HepG2 (cell line): ENCODE data around the gene SLCO4A1. TPM values are rescaled to one million over a fixed set of nuclear protein-coding genes. Genes with fewer than 3 reads are reported as not detected.

Experiments used
- ADNP ChIP-seq: sonication (generic); formaldehyde crosslinking; IDR thresholded peaks from 2 replicates; pipeline ENCODE4 v1.4.0; 2020; ENCODE audit warnings: missing genetic modification reagents
- AGO2 ChIP-seq: fragments of 200-400 bp; formaldehyde crosslinking; optimal IDR thresholded peaks from 2 replicates; pipeline ENCODE3; 2017; ENCODE audit warnings: mild to moderate bottlenecking, low read depth, low read length, moderate library complexity
- CBX1 ChIP-seq: IDR thresholded peaks from one replicate; pipeline ENCODE4 v1.6.1; 2016; ENCODE audit warnings: antibody characterized with exemption, low read depth
- KDM1A ChIP-seq: IDR thresholded peaks from 2 replicates; pipeline ENCODE4 v1.6.1; 2016; ENCODE audit warnings: missing compliant biosample characterization
- LBX2 ChIP-seq: sonication (generic); formaldehyde crosslinking; IDR thresholded peaks from 2 replicates; pipeline ENCODE4 v1.5.0; 2020; ENCODE audit warnings: missing genetic modification reagents, mild to moderate bottlenecking, borderline replicate concordance
- MATR3 ChIP-seq: sonication (generic); formaldehyde crosslinking; IDR thresholded peaks from 2 replicates; pipeline ENCODE4 v1.4.0; 2020; ENCODE audit warnings: missing genetic modification reagents
- NFE2L1 ChIP-seq: sonication (generic); formaldehyde crosslinking; IDR thresholded peaks from 2 replicates; pipeline ENCODE4 v1.4.0; 2020; ENCODE audit warnings: missing genetic modification reagents, mild to moderate bottlenecking, borderline replicate concordance
- NR3C1 ChIP-seq: sonication (generic); formaldehyde crosslinking; IDR thresholded peaks from 2 replicates; pipeline ENCODE4 v1.4.0; 2020; ENCODE audit warnings: missing genetic modification reagents
- NRL ChIP-seq: sonication (generic); formaldehyde crosslinking; IDR thresholded peaks from 2 replicates; pipeline ENCODE4 v1.5.0; 2020; ENCODE audit warnings: missing genetic modification reagents, mild to moderate bottlenecking, moderate library complexity, borderline replicate concordance
- PHF20 ChIP-seq: sonication (generic); formaldehyde crosslinking; IDR thresholded peaks from 2 replicates; pipeline ENCODE4 v1.5.0; 2020; ENCODE audit warnings: mild to moderate bottlenecking, missing genetic modification reagents
- POGK ChIP-seq: sonication (generic); formaldehyde crosslinking; conservative IDR thresholded peaks from 2 replicates; pipeline ENCODE4 v1.8.0; 2022; ENCODE audit warnings: mild to moderate bottlenecking, moderate library complexity, missing genetic modification reagents
- PTBP1 ChIP-seq: fragments of 200-400 bp; formaldehyde crosslinking; IDR thresholded peaks from 2 replicates; pipeline ENCODE4 v1.6.1; 2018; ENCODE audit warnings: low read length, low read depth; ENCODE audit not compliant: poor library complexity, severe bottlenecking
- RXRB ChIP-seq: IDR thresholded peaks from 2 replicates; pipeline ENCODE4 v1.6.1; 2016; ENCODE audit warnings: borderline replicate concordance, missing genetic modification reagents, missing compliant biosample characterization
- SP5 ChIP-seq: IDR thresholded peaks from 2 replicates; pipeline ENCODE4 v1.6.1; 2016; ENCODE audit warnings: low read depth, borderline replicate concordance
- SRSF1 ChIP-seq: fragments of 200-400 bp; formaldehyde crosslinking; optimal IDR thresholded peaks from 2 replicates; pipeline ENCODE3; 2017; ENCODE audit warnings: mild to moderate bottlenecking, low read depth, low read length, moderate library complexity
- TAF15 ChIP-seq: fragments of 200-400 bp; formaldehyde crosslinking; IDR thresholded peaks from one replicate; pipeline ENCODE4 v1.6.1; 2018; ENCODE audit warnings: mild to moderate bottlenecking, low read depth, low read length; ENCODE audit not compliant: poor library complexity, severe bottlenecking
- TEAD3 ChIP-seq: optimal IDR thresholded peaks from 2 replicates; pipeline ENCODE3; 2016; ENCODE audit warnings: borderline replicate concordance
- ZBTB38 ChIP-seq: sonication (generic); formaldehyde crosslinking; IDR thresholded peaks from 2 replicates; pipeline ENCODE4 v1.5.1; 2020; ENCODE audit warnings: mild to moderate bottlenecking, missing genetic modification reagents
- ZFP82 ChIP-seq: sonication (generic); formaldehyde crosslinking; IDR thresholded peaks from 2 replicates; pipeline ENCODE4 v1.5.1; 2020; ENCODE audit warnings: mild to moderate bottlenecking, missing genetic modification reagents, borderline replicate concordance
- ZNF225 ChIP-seq: sonication (generic); formaldehyde crosslinking; IDR thresholded peaks from 2 replicates; pipeline ENCODE4 v1.4.0; 2020; ENCODE audit warnings: mild to moderate bottlenecking, missing genetic modification reagents
- ZNF567 ChIP-seq: sonication (generic); formaldehyde crosslinking; IDR thresholded peaks from 2 replicates; pipeline ENCODE4 v1.8.1; 2023; ENCODE audit warnings: mild to moderate bottlenecking, missing genetic modification reagents, borderline replicate concordance
- polyA plus RNA-seq, 8 experiments: library from polyadenylated mRNA; depleted of rRNA in 3 of 8; stranded (reverse) in 7 of 8; unstranded in 1 of 8; fragments of >200 nt; fragmentation: Illumina TruSeq in 4 of 8; extraction: Trizol in 4 of 8; gene quantifications; 2 replicates each; pipeline versions ENCODE4 v1.2.1 to v1.2.3, GENCODE V29; 2011 to 2016; ENCODE audit warnings: low read depth in 4 of 8, missing spikeins in 1 of 8, mixed read lengths in 1 of 8; ENCODE audit not compliant: insufficient read depth in 1 of 8
- total RNA-seq, 5 experiments: library from RNA; depleted of rRNA; stranded (reverse); fragments of >200 nt; fragmentation: Illumina TruSeq; extraction: Trizol; gene quantifications; 2 replicates each; pipeline ENCODE4 v1.2.3, GENCODE V29; 2016; ENCODE audit warnings: low read depth in 1 of 5
- TF ChIP-seq, protein P1 (sequence below): sonication (generic); formaldehyde crosslinking; IDR thresholded peaks from 2 replicates; pipeline ENCODE4 v1.8.1; 2023; ENCODE audit warnings: missing genetic modification reagents, mild to moderate bottlenecking, borderline replicate concordance
- TF ChIP-seq, protein P2 (sequence below): sonication (generic); formaldehyde crosslinking; IDR thresholded peaks from 2 replicates; pipeline ENCODE4 v1.5.0; 2020; ENCODE audit warnings: missing genetic modification reagents, mild to moderate bottlenecking, borderline replicate concordance
- TF ChIP-seq, protein P3 (sequence below): sonication (generic); formaldehyde crosslinking; IDR thresholded peaks from 2 replicates; pipeline ENCODE4; 2020; ENCODE audit warnings: missing genetic modification reagents, mild to moderate bottlenecking, borderline replicate concordance

The SLCO4A1 gene
- total and polyA plus RNA-seq, 2 of the 13 experiments (the other 11 are each of a cell fraction or from before 2014, with no cell fraction given): 55.5 to 112 TPM

DNA sequence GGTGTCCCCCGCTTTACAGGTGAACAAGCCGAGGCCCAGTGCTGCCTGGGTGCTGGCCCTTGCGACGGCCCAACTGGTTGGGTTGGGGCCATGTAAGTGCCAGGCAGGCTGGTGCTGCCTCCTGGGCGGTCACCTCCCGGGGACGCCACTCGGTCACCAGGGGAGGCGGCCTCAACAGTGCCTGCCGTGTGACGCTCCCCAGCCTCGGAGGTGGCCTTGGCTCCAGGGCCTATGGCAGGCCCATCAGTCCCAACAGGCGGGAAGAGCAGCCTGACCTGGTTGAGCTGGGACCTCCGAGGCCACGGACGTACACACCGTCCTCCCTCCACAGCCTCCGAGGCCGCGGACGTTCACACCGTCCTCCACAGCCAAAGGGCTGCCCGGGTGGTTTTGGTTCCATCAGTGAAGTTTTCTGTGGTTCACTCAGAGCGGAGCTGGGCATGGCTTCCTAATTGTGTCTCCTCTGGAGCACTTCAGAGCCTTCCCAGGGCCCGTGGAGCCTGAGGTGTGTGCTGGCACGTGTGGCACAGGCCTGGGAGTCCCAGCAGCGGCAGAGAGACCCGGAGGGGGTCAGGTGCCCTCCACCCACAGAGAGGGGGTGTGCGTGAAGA is 19.3 kb upstream of the SLCO4A1 start (continued):
- TF ChIP-seq ZNF567 (0 out of 2 replicates have a peak, but pooled peaks have one; percentile 23), KDM1A (CRISPR knock-in tag) (no peak), TEAD3 (no peak), NFE2L1 (CRISPR knock-in tag) (peak; percentile 31; the same call in 1 of the 2 replicates), LBX2 (CRISPR knock-in tag) (no peak), MATR3 (CRISPR knock-in tag) (peak; percentile 91; the same call in 1 of the 2 replicates), RXRB (CRISPR knock-in tag) (no peak), ZFP82 (0 out of 2 replicates have a peak, but pooled peaks have one; percentile 72), PHF20 (no peak), NR3C1 (CRISPR knock-in tag) (0 out of 2 replicates have a peak, but pooled peaks have one; percentile 49), CBX1 (peak; percentile 6), SP5 (no peak), NRL (CRISPR knock-in tag) (peak; percentile 65; the same call in 1 of the 2 replicates), SRSF1 (peak; percentile 0), AGO2 (peak; percentile 91), ADNP (CRISPR knock-in tag) (no peak), TAF15 (peak; percentile 51), POGK (CRISPR knock-in tag) (0 out of 2 replicates have a peak, but pooled peaks have one; percentile 25), PTBP1 (no peak), ZBTB38 (CRISPR knock-in tag) (peak; percentile 99), ZNF225 (CRISPR knock-in tag) (no peak; the same call in 1 of the 2 replicates)
- TF ChIP-seq, protein P1, sequence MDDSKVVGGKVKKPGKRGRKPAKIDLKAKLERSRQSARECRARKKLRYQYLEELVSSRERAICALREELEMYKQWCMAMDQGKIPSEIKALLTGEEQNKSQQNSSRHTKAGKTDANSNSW (CRISPR knock-in tag): peak; percentile 33; the same call in 1 of the 2 replicates
- TF ChIP-seq, protein P2, sequence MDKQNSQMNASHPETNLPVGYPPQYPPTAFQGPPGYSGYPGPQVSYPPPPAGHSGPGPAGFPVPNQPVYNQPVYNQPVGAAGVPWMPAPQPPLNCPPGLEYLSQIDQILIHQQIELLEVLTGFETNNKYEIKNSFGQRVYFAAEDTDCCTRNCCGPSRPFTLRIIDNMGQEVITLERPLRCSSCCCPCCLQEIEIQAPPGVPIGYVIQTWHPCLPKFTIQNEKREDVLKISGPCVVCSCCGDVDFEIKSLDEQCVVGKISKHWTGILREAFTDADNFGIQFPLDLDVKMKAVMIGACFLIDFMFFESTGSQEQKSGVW: no peak
- TF ChIP-seq, protein P3, sequence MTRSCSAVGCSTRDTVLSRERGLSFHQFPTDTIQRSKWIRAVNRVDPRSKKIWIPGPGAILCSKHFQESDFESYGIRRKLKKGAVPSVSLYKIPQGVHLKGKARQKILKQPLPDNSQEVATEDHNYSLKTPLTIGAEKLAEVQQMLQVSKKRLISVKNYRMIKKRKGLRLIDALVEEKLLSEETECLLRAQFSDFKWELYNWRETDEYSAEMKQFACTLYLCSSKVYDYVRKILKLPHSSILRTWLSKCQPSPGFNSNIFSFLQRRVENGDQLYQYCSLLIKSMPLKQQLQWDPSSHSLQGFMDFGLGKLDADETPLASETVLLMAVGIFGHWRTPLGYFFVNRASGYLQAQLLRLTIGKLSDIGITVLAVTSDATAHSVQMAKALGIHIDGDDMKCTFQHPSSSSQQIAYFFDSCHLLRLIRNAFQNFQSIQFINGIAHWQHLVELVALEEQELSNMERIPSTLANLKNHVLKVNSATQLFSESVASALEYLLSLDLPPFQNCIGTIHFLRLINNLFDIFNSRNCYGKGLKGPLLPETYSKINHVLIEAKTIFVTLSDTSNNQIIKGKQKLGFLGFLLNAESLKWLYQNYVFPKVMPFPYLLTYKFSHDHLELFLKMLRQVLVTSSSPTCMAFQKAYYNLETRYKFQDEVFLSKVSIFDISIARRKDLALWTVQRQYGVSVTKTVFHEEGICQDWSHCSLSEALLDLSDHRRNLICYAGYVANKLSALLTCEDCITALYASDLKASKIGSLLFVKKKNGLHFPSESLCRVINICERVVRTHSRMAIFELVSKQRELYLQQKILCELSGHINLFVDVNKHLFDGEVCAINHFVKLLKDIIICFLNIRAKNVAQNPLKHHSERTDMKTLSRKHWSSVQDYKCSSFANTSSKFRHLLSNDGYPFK: peak; percentile 72; the same call in 1 of the 2 replicates
